CD14-positive monocyte (primary cell): ENCODE data around the gene ZNF527. TPM values are rescaled to one million over a fixed set of nuclear protein-coding genes. Genes with fewer than 3 reads are reported as not detected.
A peak's percentile ranks its signal among the peaks of the same experiment; 100 is the strongest.
"Not testable (repeated sequence)": the region's sequence is repeated elsewhere in the genome, so short reads cannot be mapped to it uniquely, and the experiment has no call there.

Experiments used
- DNase-seq, 3 donors: peaks; one replicate each; pipeline ENCODE4 v3.0.0-alpha.2; 2011 to 2022
- H2AFZ ChIP-seq: 2 replicates; pipeline ENCODE4 v1.6.0; 2012; ENCODE audit warnings: mild to moderate bottlenecking, low read depth, low read length, inconsistent platforms; ENCODE audit not compliant: insufficient read depth, poor library complexity, severe bottlenecking
- H3K27ac ChIP-seq, 2 donors: 1 replicate in 1 of 2; 2 replicates in 1 of 2; pipeline ENCODE4 v1.5.1; 2012 to 2013; ENCODE audit warnings: low read length in 2 of 2, control low read depth in 1 of 2, inconsistent platforms in 1 of 2, low read depth in 1 of 2, mild to moderate bottlenecking in 1 of 2
- H3K27me3 ChIP-seq, 2 donors: one replicate each; pipeline versions ENCODE4 v1.6.0 to v1.6.1; 2011 to 2013; ENCODE audit warnings: low read length in 2 of 2; ENCODE audit not compliant: control insufficient read depth in 2 of 2, insufficient read depth in 2 of 2
- H3K36me3 ChIP-seq, 2 donors: replicated peaks in 1 of 2; 1 replicate in 1 of 2; 2 replicates in 1 of 2; pipeline versions ENCODE4 v1.5.1 to v1.6.1; 2012 to 2013; ENCODE audit warnings: low read length in 2 of 2, control low read depth in 1 of 2, inconsistent platforms in 1 of 2, mild to moderate bottlenecking in 1 of 2; ENCODE audit not compliant: insufficient read depth in 2 of 2, control insufficient read depth in 1 of 2
- H3K4me1 ChIP-seq, 2 donors: 1 replicate in 1 of 2; 2 replicates in 1 of 2; pipeline versions ENCODE4 v1.5.1 to v1.6.1; 2012 to 2013; ENCODE audit warnings: low read length in 2 of 2, control low read depth in 1 of 2, inconsistent platforms in 1 of 2, mild to moderate bottlenecking in 1 of 2, moderate library complexity in 1 of 2; ENCODE audit not compliant: insufficient read depth in 2 of 2, control insufficient read depth in 1 of 2
- H3K4me2 ChIP-seq: replicated peaks from 2 replicates; pipeline ENCODE3; 2012; ENCODE audit warnings: low read length, moderate library complexity, mild to moderate bottlenecking; ENCODE audit not compliant: poor library complexity, severe bottlenecking; ENCODE audit errors: extremely low read depth
- H3K4me3 ChIP-seq, 3 experiments: fragments of 200-600 bp in 1 of 3; sonication (generic) in 1 of 3; replicated peaks in 1 of 3; 1 replicate in 2 of 3; 2 replicates in 1 of 3; pipeline ENCODE4 v1.5.1; 2011 to 2013; ENCODE audit warnings: low read length in 3 of 3, mild to moderate bottlenecking in 3 of 3, control low read depth in 2 of 3, low read depth in 2 of 3, inconsistent platforms in 1 of 3, moderate library complexity in 1 of 3
- H3K79me2 ChIP-seq: 2 replicates; pipeline ENCODE4 v1.6.0; 2012; ENCODE audit warnings: mild to moderate bottlenecking, control low read depth, inconsistent platforms, low read length, moderate library complexity; ENCODE audit not compliant: insufficient read depth
- H3K9ac ChIP-seq: 2 replicates; pipeline ENCODE4 v1.6.0; 2017; ENCODE audit warnings: low read length, mild to moderate bottlenecking; ENCODE audit not compliant: insufficient read depth, poor library complexity, severe bottlenecking
- H3K9me3 ChIP-seq, 2 donors: replicated peaks in 1 of 2; 1 replicate in 1 of 2; 2 replicates in 1 of 2; pipeline versions ENCODE4 v1.5.1 to v1.6.1; 2012 to 2013; ENCODE audit warnings: low read length in 2 of 2, control low read depth in 1 of 2; ENCODE audit not compliant: control insufficient read depth in 1 of 2, insufficient read depth in 1 of 2
- H4K20me1 ChIP-seq: 2 replicates; pipeline ENCODE4 v1.6.0; 2012; ENCODE audit warnings: mild to moderate bottlenecking, low read length, control low read depth, moderate library complexity; ENCODE audit not compliant: insufficient read depth
- H3K27ac Mint-ChIP-seq, 7 donors: one replicate each; pipeline ENCODE4 v1.8.0; 2020; ENCODE audit warnings: mild to moderate bottlenecking in 7 of 7, mixed read lengths in 7 of 7, moderate library complexity in 6 of 7, inconsistent platforms in 2 of 7
- H3K27me3 Mint-ChIP-seq, 3 donors: one replicate each; pipeline ENCODE4 v1.8.0; 2021 to 2022; ENCODE audit warnings: low read depth in 3 of 3, mild to moderate bottlenecking in 3 of 3, mixed read lengths in 3 of 3, moderate library complexity in 3 of 3, inconsistent platforms in 1 of 3
- H3K36me3 Mint-ChIP-seq, 2 donors: one replicate each; pipeline ENCODE4 v1.8.0; 2020; ENCODE audit warnings: mixed read lengths in 2 of 2, inconsistent platforms in 1 of 2, mild to moderate bottlenecking in 1 of 2
- H3K4me1 Mint-ChIP-seq: one replicate; pipeline ENCODE4 v1.8.0; 2020; ENCODE audit warnings: mild to moderate bottlenecking, mixed read lengths
- H3K4me3 Mint-ChIP-seq, 2 donors: one replicate each; pipeline ENCODE4 v1.8.0; 2020; ENCODE audit warnings: mild to moderate bottlenecking in 2 of 2, mixed read lengths in 2 of 2, moderate library complexity in 1 of 2
- H3K9me3 Mint-ChIP-seq, 7 donors: one replicate each; pipeline ENCODE4 v1.8.0; 2020 to 2022; ENCODE audit warnings: mixed read lengths in 7 of 7, mild to moderate bottlenecking in 6 of 7, moderate library complexity in 6 of 7, inconsistent platforms in 2 of 7
- WGBS: methylation state at CpG from one replicate; pipeline ENCODE4 v1.1.5; 2013; ENCODE audit warnings: missing lambda C conversion rate; ENCODE audit not compliant: insufficient coverage; 5-methylcytosine and 5-hydroxymethylcytosine counted together
- intact Hi-C, 2 donors: fragments of 100-400 bp; cut with micrococcal nuclease; formaldehyde crosslinking; loops; one replicate each; pipeline versions ENCODE4 v1.15.0 to v1.15.1; 2023
- polyA plus RNA-seq, 3 donors: library from polyadenylated mRNA; depleted of rRNA in 1 of 3; unstranded in 2 of 3; stranded (reverse) in 1 of 3; fragments of 300-500 nt in 2 of 3; fragments of >200 nt in 1 of 3; fragmentation: Illumina TruSeq in 2 of 3; gene quantifications; 1 replicate in 2 of 3; 2 replicates in 1 of 3; pipeline ENCODE4 v1.2.3, GENCODE V29; 2012 to 2021
- TF ChIP-seq, protein P1 (sequence below): fragments of 200-600 bp; IDR thresholded peaks from one replicate; pipeline ENCODE4 v1.8.0; 2022; ENCODE audit warnings: antibody characterized with exemption, mild to moderate bottlenecking

Gene ZNF527
- polyA plus RNA-seq, 3 donors: 0.83 to 1.6 (median 1.3) TPM

DNA sequence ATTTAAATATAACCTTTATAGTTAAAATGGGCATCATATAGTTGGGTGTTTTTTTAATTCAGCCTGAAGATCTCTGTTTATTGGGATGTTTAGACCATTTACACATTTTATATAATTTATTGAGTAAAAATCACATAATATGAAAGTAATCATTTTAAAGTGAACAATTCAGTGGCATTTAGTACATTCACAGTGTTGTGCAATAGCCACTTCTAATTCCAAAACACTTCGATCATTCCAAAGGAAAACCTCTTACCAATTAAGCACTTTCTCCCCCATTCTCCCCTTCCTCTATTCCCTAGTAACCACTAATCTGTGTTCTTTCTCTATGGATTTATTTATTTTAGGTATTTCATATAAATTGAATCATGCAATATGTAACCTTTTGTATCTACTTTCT, 30.2 kb downstream of the ZNF527 start:
- H3K4me2 ChIP-seq: no peak overlapping the region
- Mint-ChIP-seq H3K27me3 (peaks cover 0 to 3% (median 0%) of the 10 kb centered on the region in 3 donors), H3K4me1 (no peaks in the 10 kb centered on the region), H3K36me3 (no peaks in the 10 kb centered on the region), H3K27ac (no peak overlapping the region), H3K4me3 (no peak overlapping the region), H3K9me3 (peaks cover 42 to 86% (median 78%) of the 10 kb centered on the region in 7 donors)
- whole genome bisulfite sequencing: no CpG with 5 or more reads among the region's 1 CpG
- H3K79me2 ChIP-seq: no peaks in the 10 kb centered on the region
- no peak overlapping the region for H2AFZ ChIP-seq
- peaks cover 60 to 91% of the 10 kb centered on the region in 2 donors for H3K9me3 ChIP-seq
- H3K27ac ChIP-seq: no peak overlapping the region
- no peak overlapping the region for H3K4me3 ChIP-seq
- no peaks in the 10 kb centered on the region for H3K4me1 ChIP-seq
- intact Hi-C loops: no loop called here
- no peaks in the 10 kb centered on the region for H4K20me1 ChIP-seq
- no peak for DNase-seq
- H3K27me3 ChIP-seq: no peaks in the 10 kb centered on the region
- TF ChIP-seq, protein P1, sequence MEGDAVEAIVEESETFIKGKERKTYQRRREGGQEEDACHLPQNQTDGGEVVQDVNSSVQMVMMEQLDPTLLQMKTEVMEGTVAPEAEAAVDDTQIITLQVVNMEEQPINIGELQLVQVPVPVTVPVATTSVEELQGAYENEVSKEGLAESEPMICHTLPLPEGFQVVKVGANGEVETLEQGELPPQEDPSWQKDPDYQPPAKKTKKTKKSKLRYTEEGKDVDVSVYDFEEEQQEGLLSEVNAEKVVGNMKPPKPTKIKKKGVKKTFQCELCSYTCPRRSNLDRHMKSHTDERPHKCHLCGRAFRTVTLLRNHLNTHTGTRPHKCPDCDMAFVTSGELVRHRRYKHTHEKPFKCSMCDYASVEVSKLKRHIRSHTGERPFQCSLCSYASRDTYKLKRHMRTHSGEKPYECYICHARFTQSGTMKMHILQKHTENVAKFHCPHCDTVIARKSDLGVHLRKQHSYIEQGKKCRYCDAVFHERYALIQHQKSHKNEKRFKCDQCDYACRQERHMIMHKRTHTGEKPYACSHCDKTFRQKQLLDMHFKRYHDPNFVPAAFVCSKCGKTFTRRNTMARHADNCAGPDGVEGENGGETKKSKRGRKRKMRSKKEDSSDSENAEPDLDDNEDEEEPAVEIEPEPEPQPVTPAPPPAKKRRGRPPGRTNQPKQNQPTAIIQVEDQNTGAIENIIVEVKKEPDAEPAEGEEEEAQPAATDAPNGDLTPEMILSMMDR: no peak
- no peak overlapping the region for H3K9ac ChIP-seq
- H3K36me3 ChIP-seq: no peaks in the 10 kb centered on the region

DNA sequence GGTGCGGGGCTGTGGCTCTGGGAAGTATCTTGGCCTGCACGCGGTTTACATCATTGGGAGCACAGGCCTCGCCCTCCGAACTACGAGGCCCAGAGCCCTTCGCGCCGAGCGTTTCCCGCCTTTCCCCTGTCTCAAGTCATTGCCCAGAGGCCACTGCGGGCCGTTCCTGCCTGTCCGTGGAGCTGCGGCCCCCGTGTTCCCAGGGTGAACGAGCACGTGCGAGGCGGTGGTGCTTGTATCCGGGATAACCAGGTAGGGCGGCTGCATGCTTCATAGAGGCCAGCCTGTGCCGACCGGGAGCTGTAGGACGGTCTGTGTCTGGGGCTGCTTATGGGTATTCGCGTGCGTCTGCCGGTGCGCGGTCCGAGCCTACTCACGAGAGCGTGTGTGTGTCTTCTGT, 32.5 kb downstream of the ZNF527 start:
- H3K36me3 ChIP-seq: no peaks in the 10 kb centered on the region
- WGBS: 58% methylated on average over 34 of the region's 34 CpGs
- Mint-ChIP-seq H3K27ac (no peak overlapping the region), H3K9me3 (peaks cover 50 to 91% (median 78%) of the 10 kb centered on the region in 7 donors), H3K4me3 (no peak overlapping the region), H3K27me3 (peaks cover 0 to 1% (median 1%) of the 10 kb centered on the region in 3 donors), H3K4me1 (no peaks in the 10 kb centered on the region), H3K36me3 (no peaks in the 10 kb centered on the region)
- H3K4me2 ChIP-seq: no peak overlapping the region
- TF ChIP-seq, protein P1: no peak
- no peak overlapping the region for H3K9ac ChIP-seq
- H3K4me3 ChIP-seq: peak overlapping the region in 1 of 3 experiments; percentile 32
- peaks cover 58 to 86% of the 10 kb centered on the region in 2 donors for H3K9me3 ChIP-seq
- no peak overlapping the region for H3K27ac ChIP-seq
- intact Hi-C loops: no loop called here
- H3K4me1 ChIP-seq: no peaks in the 10 kb centered on the region
- H4K20me1 ChIP-seq: no peaks in the 10 kb centered on the region
- no peak overlapping the region for H2AFZ ChIP-seq
- no peaks in the 10 kb centered on the region for H3K27me3 ChIP-seq
- no peaks in the 10 kb centered on the region for H3K79me2 ChIP-seq
- DNase-seq: no peak

DNA sequence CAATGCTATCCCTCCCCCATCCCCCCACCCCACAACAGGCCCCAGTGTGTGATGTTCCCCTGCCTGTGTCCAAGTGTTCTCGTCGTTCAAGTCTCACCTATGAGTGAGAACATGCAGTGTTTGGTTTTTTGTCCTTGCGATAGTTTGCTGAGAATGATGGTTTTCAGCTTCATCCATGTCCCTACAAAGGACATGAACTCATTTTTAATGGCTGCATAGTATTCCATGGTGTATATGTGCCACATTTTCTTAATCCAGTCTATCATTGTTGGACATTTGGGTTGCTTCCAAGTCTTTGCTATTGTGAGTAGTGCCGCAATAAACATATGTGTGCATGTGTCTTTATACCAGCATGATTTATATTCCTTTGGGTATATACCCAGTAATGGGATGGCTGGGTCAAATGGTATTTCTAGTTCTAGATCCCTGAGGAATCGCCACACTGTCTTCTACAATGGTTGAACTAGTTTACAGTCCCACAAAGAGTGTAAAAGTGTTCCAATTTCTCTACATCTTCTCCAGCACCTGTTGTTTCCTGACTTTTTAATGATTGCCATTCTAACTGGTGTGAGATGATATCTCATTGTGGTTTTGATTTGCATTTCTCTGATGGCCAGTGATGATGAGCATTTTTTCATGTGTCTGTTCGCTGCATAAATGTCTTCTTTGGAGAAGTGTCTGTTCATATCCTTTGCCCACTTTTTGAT, 35.4 kb downstream of the ZNF527 start:
- H3K9ac ChIP-seq, H3K4me1 Mint-ChIP-seq, H3K4me3 Mint-ChIP-seq, H3K27me3 ChIP-seq, H3K4me2 ChIP-seq, H3K27ac Mint-ChIP-seq, H3K4me1 ChIP-seq, H4K20me1 ChIP-seq, H2AFZ ChIP-seq, H3K36me3 ChIP-seq, H3K36me3 Mint-ChIP-seq, DNase-seq, H3K4me3 ChIP-seq, intact Hi-C loops, H3K27me3 Mint-ChIP-seq, H3K79me2 ChIP-seq, H3K27ac ChIP-seq: not testable (repeated sequence)
- WGBS: 60% methylated on average over 1 of the region's 6 CpGs
- peaks cover 50 to 87% of the 10 kb centered on the region in 2 donors for H3K9me3 ChIP-seq
- peaks cover 41 to 89% (median 77%) of the 10 kb centered on the region in 7 donors for H3K9me3 Mint-ChIP-seq
